A549 treated with GW870086 at 1 μM for 4 hours (cell line): ENCODE results near the gene ADIPOR1. TPM values are rescaled to one million over a fixed set of nuclear protein-coding genes. Genes with fewer than 3 reads are reported as not detected.

Experiments
- total RNA-seq: library from RNA; stranded (reverse); fragments of 200-300 nt; extraction: Qiagen RNA extraction; gene quantifications from 5 replicates; pipeline ENCODE4 v1.2.3, GENCODE V29; 2022; ENCODE audit warnings: low read depth

The ADIPOR1 gene
- total RNA-seq = 55.3 to 64.2 TPM (median 62.8 TPM) in 5 replicates

GRCh38 chr1:202957733-202958543, at the start of gene ADIPOR1:
TSS of gene ADIPOR1 (minus strand) at chr1:202958312. CDS start at chr1:202951070, 7,242 bp downstream.

GRCh38 chr1:203006948-203007871, 49.1 kb upstream of the ADIPOR1 start, which contains the start of gene TMEM183A:
TSS of gene TMEM183A (plus strand) at chr1:203007374. CDS start at chr1:203007466, 92 bp downstream.

GRCh38 chr1:202926581-202927491, 31.3 kb downstream of the ADIPOR1 start, which contains the start of gene KLHL12:
TSS of gene KLHL12 (minus strand) at chr1:202927234. CDS start at chr1:202925162, 2,072 bp downstream.

Other genes starting within 250 kb of the ADIPOR1 start
- gene SYT2, start 247.9 kb downstream of the ADIPOR1 start, total RNA-seq = 0.46 to 0.64 TPM (median 0.55 TPM) in 5 replicates
- gene KDM5B, start 149.9 kb downstream of the ADIPOR1 start, total RNA-seq = 13.0 to 17.3 TPM (median 15.6 TPM) in 5 replicates
- 2.4 to 3.9 TPM (median 3.3 TPM) in 5 replicates for gene PCAT6, start 147.4 kb downstream of the ADIPOR1 start, total RNA-seq
- 14.1 to 15.0 TPM (median 14.7 TPM) in 5 replicates for gene RABIF, start 69.2 kb downstream of the ADIPOR1 start, total RNA-seq
- gene KLHL12, start 31.1 kb downstream of the ADIPOR1 start, total RNA-seq = 15.4 to 17.9 TPM (median 17.0 TPM) in 5 replicates
- gene CYB5R1, start 8.9 kb upstream of the ADIPOR1 start, total RNA-seq = 20.2 to 24.7 TPM (median 21.7 TPM) in 5 replicates
- 44.0 to 53.7 TPM (median 52.3 TPM) in 5 replicates for gene TMEM183A, start 49.1 kb upstream of the ADIPOR1 start, total RNA-seq
- 0.23 to 0.63 TPM (median 0.40 TPM) in 5 replicates for gene PPFIA4, start 68.2 kb upstream of the ADIPOR1 start, total RNA-seq
- not detected in 5 replicates for gene MYOG, start 127.7 kb upstream of the ADIPOR1 start, total RNA-seq
- gene ADORA1, start 169.4 kb upstream of the ADIPOR1 start, total RNA-seq = 0.58 to 1.2 TPM (median 0.80 TPM) in 5 replicates
- 0.07 TPM in 1 of 5 replicates, not detected in the others for gene MYBPH, start 217.5 kb upstream of the ADIPOR1 start, total RNA-seq
- gene CHI3L1, start 228.4 kb upstream of the ADIPOR1 start, total RNA-seq = not detected in 5 replicates